GM18519 (cell line): ENCODE data around the gene ASCL1.

Experiments
- ATAC-seq: cut with Tn5 transposase; IDR thresholded peaks from one replicate; pipeline ENCODE4 v1.9.1; 2021; ENCODE audit warnings: mild to moderate bottlenecking, moderate library complexity; ENCODE audit not compliant: unreplicated experiment, low FRiP score

ASCL1 gene

DNA sequence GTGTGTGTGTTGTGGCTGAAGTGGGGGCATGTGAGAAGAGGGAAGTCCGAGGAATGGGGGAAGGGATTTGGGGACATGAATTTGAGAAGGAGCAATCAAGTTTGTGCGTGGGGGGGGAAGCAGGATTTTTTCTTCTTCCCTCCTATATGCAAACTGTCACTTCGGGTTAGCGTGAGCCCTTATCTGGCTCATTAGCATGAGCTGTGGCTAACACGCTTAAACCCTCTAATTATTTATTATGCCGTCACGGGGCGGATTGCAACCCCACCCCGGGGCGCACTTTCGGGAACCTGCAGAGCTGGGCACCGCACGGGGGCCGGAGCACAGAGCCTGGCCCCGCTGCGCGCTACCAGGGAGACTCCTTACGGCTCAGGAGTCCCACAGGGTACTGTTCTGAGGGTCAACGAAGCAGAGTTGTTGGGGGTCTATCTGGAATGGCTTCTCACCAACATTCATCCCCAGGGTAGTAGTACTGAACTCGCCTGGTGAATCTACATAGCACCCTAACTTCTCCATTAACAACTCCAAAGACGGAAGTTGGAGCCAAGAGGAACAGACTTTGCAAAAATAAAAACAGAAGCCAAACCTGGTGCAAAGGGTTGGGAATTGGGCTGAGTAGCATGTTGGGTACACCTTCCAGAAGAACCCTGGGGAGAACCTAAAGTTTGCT lies 6.4 kb upstream of the ASCL1 start:
- no peak for ATAC-seq

DNA sequence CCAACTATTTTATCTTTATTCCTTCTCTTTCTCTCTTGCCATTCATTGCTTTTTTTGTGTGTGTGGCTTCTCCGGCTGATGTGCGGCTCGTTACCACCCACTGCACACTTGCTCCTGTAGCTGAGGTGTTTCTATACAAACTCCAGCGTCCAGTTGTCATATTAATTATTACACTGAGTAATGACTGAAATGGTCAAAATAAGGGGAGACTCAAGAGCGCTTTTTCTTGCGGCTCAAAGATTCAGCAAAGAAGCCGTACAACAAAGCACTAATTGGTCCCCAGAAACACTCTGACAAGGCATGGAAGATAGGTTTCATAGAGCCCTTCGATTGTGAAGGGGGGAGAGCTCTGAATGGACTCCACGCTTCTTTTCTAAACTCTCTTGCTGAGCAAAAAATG lies 5.6 kb upstream of the ASCL1 start:
- no peak for ATAC-seq

DNA sequence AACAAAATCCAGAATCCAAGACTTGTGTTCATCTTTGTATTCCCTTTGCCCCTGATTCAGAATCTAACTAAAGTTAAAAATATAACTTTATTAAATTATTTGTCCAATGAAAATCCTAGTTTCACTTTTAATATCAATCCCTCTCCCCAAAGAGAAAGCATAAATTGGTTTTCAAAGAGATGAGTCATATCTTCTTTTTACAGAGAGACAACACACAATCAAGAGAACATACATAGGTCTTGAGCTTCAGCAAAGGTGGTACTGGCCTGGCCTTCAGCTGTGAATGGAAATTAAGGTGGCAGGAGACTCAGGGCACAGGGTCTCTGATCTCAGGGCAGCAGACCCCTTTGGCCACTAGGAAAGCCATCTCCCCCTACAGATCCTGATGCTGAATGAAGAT lies 4.3 kb upstream of the ASCL1 start:
- no peak for ATAC-seq

DNA sequence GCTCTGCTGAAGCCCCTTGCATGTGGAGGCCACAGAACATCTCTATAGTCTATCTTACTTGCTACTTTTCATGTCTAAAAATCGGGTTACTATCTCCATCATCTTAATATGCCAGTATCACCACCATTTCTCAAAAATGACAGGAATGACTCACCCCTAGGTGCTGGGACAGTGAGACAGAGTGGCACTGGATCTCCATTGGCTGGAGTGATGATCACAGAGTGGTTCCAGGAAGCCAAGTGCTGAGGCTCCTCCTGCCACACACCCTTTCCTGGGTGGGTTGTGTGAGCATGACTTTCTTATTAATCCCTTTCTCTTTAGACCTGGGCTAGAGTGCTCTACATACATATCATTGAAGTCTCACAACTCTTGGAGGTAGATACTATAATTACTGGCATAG lies 3.3 kb upstream of the ASCL1 start:
- ATAC-seq: no peak

DNA sequence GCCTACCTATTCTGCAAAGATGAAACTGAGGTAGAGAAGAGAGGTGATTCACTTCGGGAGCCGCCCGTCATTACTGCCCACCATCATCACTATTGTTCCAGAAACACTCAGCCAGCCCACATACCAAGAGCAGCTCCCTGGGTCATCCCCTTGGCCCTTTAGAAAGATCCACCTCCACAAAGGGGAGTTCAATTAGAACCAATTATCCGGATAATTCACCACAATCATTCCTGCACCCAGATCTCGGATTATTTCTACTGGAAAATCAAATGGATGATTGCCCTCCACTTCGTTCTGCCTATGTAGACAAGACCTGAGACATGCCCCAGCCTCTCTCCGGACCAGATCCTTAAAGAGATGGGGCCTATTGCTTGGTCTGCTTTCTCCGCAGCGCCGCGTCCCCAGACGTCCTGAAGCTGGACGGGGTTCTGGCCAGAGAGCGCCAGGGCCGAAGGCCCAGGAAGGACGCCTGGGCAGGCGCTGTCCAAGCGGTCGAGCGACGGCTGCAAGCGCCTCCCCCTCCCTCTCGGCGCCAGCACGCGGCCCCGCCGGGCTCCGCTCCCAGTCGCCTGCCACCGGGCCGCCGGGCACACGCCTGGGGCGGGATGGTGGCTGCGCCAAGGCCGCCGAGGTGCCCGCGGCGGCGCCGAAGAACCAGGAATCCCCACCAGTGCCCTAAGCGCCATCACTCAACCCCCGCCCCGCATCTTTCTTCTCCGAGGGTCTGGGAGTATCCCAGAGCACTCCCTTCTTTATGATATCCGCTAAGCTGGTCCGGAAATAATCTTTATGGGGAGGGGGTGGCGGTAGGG lies 1.3 kb upstream of the ASCL1 start:
- ATAC-seq: no peak

DNA sequence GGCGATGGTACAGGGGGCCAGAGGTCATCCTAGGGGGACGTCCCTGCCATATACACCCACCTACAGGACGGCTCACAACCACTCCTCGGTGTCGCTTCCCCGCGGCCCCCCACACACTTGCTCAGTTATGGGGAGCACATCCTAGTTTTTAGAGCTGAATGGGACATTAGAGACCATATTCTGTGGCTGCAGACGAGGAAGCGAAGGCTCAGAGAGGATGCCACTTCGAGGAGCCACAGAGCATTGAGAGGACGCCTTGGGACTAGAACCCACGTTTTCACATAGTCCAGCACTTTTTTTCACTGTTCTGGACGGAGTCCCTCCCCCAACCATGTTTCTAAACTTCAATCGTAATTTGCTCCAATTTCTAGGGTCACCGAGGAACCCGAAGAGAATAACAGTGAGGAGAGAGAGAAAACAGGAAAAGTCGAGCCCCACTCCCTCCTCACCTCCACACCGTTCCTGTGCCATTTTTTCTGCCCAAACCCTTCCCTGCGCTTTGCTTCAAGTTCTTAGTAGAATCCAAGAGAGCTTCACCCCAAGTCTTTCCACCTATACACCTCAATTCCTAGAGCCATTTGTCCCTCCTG lies 641 bp upstream of the ASCL1 start:
- ATAC-seq: no peak

DNA sequence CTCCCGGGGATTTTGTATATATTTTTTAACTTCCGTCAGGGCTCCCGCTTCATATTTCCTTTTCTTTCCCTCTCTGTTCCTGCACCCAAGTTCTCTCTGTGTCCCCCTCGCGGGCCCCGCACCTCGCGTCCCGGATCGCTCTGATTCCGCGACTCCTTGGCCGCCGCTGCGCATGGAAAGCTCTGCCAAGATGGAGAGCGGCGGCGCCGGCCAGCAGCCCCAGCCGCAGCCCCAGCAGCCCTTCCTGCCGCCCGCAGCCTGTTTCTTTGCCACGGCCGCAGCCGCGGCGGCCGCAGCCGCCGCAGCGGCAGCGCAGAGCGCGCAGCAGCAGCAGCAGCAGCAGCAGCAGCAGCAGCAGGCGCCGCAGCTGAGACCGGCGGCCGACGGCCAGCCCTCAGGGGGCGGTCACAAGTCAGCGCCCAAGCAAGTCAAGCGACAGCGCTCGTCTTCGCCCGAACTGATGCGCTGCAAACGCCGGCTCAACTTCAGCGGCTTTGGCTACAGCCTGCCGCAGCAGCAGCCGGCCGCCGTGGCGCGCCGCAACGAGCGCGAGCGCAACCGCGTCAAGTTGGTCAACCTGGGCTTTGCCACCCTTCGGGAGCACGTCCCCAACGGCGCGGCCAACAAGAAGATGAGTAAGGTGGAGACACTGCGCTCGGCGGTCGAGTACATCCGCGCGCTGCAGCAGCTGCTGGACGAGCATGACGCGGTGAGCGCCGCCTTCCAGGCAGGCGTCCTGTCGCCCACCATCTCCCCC lies 777 bp downstream of the ASCL1 start:
- peak; percentile 37 for ATAC-seq

DNA sequence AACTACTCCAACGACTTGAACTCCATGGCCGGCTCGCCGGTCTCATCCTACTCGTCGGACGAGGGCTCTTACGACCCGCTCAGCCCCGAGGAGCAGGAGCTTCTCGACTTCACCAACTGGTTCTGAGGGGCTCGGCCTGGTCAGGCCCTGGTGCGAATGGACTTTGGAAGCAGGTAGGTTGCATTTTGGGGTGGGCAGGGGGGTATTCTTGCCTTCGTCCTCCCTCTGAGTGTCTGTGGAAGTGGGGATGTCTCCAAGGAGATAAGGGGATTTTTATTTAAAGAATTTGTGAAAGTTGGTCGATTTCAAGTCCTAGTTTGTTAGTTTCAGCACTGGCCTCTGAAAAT lies 1.3 kb downstream of the ASCL1 start:
- ATAC-seq: no peak

DNA sequence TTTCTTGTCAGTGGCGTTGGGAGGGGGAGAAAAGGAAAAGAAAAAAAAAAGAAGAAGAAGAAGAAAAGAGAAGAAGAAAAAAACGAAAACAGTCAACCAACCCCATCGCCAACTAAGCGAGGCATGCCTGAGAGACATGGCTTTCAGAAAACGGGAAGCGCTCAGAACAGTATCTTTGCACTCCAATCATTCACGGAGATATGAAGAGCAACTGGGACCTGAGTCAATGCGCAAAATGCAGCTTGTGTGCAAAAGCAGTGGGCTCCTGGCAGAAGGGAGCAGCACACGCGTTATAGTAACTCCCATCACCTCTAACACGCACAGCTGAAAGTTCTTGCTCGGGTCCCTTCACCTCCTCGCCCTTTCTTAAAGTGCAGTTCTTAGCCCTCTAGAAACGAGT lies 1.9 kb downstream of the ASCL1 start:
- no peak for ATAC-seq

DNA sequence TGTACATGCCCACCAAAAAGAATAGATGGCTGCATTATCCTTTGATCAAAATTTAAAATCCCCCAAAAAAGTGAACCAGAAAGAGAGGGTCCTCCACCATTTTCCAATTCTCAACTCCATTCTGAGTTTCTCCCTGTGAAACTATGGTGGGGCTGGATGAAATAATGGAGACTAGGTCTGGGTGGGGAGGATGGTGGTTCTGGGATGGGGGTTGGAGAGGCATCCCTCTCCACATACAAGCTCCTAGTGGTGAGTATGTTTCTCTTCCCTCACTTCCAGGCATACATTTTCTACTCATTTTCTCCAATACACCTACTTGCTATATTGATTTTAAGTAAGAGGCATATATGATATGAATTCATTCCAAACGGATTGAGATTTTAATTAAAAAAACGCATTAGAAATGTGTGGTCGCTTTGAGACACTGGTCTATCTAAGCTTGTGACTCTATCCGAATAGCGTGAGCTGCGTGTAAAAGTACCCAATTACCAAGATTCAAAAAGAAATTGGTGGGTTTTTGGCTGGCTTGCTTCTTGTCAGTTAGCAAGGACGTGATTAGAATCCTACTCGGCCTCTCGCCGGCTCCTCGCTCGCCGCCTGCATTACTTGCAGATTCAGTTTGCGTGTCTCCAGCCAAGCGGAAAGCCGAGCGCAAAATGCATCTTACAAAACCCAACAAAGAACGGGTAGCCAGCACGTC lies 3.4 kb downstream of the ASCL1 start:
- no peak for ATAC-seq

DNA sequence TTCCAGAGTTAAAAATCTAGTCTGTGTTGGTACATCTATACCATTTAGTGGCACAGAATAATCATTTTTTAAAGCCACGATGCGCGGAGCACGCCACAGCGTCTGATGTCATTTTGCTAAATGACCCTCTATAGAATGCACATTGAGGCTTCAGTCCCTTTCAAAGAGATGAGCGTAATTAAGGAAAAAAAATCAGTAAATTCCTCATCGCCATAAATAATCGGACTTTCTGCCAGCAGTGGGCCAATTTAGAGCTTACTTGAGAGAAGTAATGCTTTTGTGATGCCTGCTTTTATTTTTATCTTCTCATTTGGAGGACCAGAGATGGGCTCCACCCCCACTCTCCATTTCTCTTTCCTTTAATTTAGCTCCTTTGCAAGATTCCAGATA lies 4.0 kb downstream of the ASCL1 start:
- no peak for ATAC-seq

DNA sequence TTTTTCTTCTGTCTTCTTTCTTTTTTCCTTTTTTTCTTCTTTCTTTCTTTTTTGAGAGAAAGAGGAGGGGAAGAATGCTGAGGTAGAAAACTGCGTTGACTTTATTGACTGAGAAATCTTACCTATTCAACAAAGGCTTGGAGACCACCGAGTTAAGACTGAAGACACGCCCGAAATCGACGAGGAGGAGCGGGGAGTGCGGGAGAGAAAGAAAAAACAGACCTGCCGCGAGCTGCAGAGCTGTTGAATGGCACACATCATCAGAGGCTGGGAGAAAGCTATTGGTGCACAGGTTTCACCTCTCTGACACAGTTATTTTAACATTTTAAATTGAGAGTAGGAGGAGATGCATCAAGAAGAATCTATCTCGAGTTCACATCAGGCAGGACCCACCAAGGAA lies 5.1 kb downstream of the ASCL1 start:
- no peak for ATAC-seq

DNA sequence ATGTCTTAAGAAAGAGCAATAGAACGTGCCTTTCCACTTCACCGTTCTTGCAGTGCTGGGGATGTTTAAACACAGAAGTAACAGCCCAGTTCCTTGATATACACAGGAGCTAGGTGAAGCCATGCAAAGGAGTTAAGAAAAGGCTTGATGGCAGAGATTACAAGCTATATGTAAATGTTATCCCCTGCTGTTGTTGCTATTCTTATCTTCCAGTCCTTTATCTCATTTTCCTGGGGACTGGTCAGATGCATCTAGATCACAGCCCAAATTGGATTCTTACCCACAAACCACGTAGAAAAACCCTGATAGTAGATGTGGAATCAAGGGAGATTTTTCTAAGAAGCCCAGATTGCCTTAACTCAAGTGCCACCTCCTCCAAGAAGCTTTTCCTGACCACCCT lies 5.5 kb downstream of the ASCL1 start:
- ATAC-seq: no peak

DNA sequence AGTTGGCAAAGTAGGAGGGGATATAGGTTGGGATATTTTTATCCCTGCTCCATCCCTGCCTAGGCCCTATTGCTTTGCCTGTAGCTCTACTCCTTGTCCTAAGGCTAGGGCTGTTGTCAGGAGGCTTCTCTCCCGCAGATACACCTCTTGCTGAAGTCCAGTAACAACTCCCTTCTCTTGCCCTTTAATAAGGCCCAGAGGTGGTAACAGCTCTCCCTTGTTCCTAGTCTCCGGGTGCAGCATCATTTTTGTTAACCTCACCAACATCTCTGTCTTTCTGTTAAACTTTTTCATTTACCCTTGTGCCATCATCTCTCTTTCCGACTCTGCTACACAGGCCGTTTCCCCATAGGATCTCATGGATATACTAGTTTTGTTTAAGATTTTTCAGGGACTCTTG lies 6.3 kb downstream of the ASCL1 start:
- no peak for ATAC-seq

DNA sequence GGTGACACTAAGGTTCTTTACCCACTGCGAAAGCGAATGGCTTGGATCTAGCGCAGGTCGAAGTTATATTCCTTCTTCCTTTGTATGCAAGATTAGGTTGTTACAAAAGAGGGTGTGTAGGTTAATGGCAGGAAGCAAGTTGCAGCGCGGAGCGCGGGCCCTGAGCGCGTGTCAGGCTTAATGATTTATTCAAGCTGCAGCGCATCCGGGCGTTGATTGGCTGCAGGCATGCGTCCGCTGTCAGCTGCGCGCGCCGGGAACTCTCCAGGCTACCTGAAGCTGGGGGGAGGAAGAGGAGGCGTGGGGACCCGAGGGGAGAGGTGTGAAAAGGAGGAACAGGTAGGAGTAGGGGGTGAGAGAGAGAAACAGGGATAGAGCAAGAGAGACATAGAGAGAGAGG lies 7.4 kb downstream of the ASCL1 start:
- ATAC-seq: no peak

DNA sequence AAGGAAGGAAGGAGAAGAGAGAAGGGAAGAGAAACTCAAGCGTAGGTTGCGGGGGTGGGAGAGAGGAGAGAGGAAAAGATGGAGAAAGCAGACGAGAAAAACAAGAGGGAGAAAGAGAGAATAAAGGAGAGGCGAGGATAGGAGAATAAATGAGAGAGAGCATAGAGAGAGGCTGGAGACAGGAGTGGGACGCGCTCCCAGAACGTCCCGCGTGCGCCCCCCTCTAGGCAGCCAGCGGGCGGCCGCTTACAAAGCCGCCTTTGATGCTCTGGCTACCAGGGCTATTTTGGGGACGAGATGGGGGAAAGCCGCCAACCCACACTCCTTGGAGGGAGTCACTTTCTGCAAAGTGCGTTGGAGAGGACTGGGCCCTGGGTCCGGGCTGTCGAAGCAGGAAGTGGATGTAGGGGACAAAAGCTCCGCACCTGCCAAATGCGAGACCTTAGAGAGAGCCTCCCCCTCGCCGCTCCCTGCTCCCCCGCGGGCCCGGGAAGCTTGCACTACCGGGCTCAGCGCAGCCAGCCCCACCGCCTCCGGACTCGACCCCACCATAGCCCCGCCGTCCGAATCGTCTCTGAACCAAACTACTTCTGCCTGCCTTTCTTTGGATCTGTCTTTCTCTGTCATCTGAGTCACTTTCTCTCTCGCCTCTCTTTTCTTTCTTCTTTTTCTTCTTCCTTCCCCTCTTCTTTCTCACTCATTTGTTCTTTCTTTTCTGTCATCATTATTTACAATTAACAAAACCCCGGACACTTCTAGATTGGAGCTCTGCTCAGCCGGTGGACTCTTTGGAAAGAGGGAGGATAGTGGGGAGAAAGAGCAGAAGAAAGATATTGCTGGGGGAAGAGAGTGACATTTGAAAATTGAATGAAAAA lies 8.0 kb downstream of the ASCL1 start:
- no peak for ATAC-seq

DNA sequence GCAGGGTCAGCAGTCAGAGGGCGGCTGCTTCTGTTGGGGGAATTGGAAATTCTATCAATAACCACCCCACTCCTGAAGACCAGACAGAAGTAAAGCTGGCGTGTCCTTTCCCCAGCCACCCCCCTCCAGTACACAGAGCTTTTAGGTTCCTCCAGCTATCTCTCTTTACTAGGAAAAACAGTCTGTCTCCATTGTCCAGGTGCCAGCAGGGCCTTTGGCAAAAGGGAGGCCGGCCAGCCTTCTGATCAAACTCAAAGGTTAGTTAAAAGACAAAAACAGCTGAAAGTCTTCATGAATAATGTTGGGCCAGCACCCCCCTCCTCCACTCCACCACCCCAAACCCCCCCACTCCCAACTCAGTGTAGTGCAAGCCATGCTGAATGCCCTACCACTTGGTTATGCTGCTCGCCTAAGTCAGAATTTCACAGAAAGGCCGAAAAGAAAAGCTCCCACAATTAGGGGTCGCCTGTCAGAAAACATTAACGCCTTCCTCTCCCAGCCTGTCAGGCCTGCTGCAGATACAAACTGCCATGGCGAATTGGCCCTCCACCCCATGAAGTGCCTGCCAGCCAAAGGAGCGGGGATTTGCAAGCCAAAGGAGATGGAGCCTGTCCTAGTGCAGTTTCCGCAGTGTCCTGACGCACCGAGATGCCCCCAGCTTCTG lies 8.9 kb downstream of the ASCL1 start:
- no peak for ATAC-seq

DNA sequence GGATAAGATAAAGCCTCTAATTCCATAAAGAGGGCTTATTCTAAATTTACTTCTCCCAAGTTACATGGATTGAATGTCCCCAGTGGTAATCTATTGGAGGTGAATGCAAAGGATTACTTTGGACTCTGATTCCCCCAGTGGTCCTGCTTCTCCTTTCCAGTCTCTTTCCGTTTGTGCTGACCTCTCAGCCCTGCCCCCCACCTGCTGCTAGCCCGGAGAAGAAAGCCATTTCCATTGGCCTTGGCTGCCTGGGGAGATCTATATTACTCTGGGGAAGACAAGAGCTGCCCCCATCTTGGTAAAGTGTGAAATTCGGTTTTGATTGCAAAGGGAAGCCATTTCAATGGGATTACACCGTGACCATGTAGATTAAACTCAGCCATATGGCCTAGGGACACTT lies 13.3 kb downstream of the ASCL1 start:
- no peak for ATAC-seq

DNA sequence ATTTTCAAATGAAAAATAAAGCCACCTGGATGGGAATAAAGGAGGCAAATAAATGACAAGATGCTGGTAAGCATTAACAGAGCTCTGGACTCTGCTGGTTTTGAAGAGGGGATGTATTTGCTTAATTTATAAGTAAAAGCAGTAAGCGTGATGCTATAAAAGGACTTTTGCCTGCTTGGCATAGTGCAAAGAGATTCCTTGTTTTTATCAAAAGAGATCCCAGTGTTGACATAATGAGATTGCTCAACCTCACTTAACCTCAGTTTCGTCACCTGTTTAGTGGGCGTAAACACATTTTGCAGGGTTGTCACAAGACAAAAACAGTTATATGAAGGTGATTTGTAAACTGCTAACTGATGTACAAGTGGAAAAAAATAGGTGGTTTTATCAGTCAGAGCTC lies 13.8 kb downstream of the ASCL1 start:
- ATAC-seq: no peak
